H1 (cell line): Measurements from ENCODE around the gene OR4K2. TPM values are rescaled to one million over a fixed set of nuclear protein-coding genes. Genes with fewer than 3 reads are reported as not detected.

Source experiments
- KDM5A ChIP-seq: fragments of 200-600 bp; IDR thresholded peaks from 2 replicates; pipeline ENCODE4 v1.7.1; 2012; ENCODE audit warnings: mild to moderate bottlenecking, low read length, inconsistent platforms, mixed read lengths
- RAD21 ChIP-seq, 2 experiments: IDR thresholded peaks in 1 of 2; conservative IDR thresholded peaks in 1 of 2; 2 replicates each; pipeline ENCODE4 v1.6.1; 2011; ENCODE audit warnings: low read depth in 2 of 2, low read length in 2 of 2, improper control_type of control experiment in 1 of 2, inconsistent platforms in 1 of 2, mild to moderate bottlenecking in 1 of 2, moderate library complexity in 1 of 2
- SUZ12 ChIP-seq: fragments of 200-600 bp; sonication (generic); IDR thresholded peaks from 2 replicates; pipeline ENCODE4 v1.6.1; 2012; ENCODE audit warnings: mild to moderate bottlenecking, inconsistent platforms, low read length, moderate library complexity, mixed read lengths
- TEAD4 ChIP-seq: IDR thresholded peaks from 2 replicates; pipeline ENCODE4 v1.6.1; 2012; ENCODE audit warnings: low read depth, low read length, inconsistent platforms, mixed read lengths
- polyA plus RNA-seq, 7 experiments: library from polyadenylated mRNA; depleted of rRNA in 3 of 7; stranded (reverse) in 5 of 7; unstranded in 2 of 7; fragments of >200 nt in 5 of 7; fragments of 200-250 nt in 2 of 7; gene quantifications; 1 replicate in 5 of 7; 2 replicates in 1 of 7; 4 replicates in 1 of 7; pipeline versions ENCODE4 v1.2.1 to v1.2.3, GENCODE V29; 2011 to 2013; ENCODE audit warnings: missing spikeins in 2 of 7, mixed read lengths in 2 of 7
- total RNA-seq: library from RNA; stranded (reverse); fragmentation: NEBNext Ultra II Directional; extraction: Animal tissue kit (Norgen Biotek cat#: 25700); gene quantifications from 2 replicates; pipeline ENCODE4 v1.2.1, GENCODE V29; 2021
- TF ChIP-seq, protein P1 (sequence below): IDR thresholded peaks from 2 replicates; pipeline ENCODE4 v1.6.1; 2011; ENCODE audit warnings: low read depth, mild to moderate bottlenecking, low read length; ENCODE audit not compliant: insufficient read depth

Gene OR4K2
- total and polyA plus RNA-seq, 2 of the 8 experiments (the other 6 are each of a cell fraction or from before 2014, with no cell fraction given): not detected

DNA sequence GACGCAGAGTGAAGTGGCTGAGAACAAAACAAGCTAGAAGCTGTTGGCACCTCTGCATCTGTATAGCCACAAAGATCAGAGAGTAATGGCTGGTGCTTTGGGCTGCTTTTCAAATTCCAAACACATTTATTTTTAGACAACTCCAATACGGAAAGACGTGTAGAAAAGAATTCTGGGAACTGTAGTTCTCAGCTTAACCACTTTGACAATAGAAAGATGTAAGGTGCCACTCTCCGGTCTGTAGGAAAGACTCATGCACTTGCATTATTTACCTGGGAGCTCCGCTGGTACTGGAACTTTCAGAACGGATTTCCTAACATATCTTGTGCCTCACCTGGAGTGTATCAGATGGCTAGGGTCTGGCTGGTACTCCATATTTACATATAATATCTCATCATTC, 1.8 kb upstream of the OR4K2 start (continued):
- no peak for TF ChIP-seq KDM5A
- no peak for TF ChIP-seq SUZ12
- TF ChIP-seq, protein P1, sequence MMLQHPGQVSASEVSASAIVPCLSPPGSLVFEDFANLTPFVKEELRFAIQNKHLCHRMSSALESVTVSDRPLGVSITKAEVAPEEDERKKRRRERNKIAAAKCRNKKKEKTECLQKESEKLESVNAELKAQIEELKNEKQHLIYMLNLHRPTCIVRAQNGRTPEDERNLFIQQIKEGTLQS: no peak
- no peak for TF ChIP-seq RAD21 (IDR thresholded peaks at IDR 0.05 in 1 of 2, conservative IDR thresholded peaks at IDR 0.05 in 1 of 2; ENCODE audit: low read depth in 2 of 2, low read length in 2 of 2)
- TF ChIP-seq TEAD4: no peak
